Spleen (tissue), 7 donors: ENCODE measurements around the gene SOAT2.

Experiments
- POLR2A ChIP-seq, 3 donors: fragments of 450-650 bp; IDR thresholded peaks; one replicate each; pipeline ENCODE4 v1.5.1; 2017; ENCODE audit warnings: antibody characterized with exemption in 3 of 3, mild to moderate bottlenecking in 1 of 3
- TF ChIP-seq, protein P1 (sequence below), 11 experiments: fragments of 200-600 bp in 7 of 11; fragments of 450-650 bp in 4 of 11; sonication (generic) in 4 of 11; IDR thresholded peaks in 8 of 11; conservative IDR thresholded peaks in 3 of 11; 1 replicate in 7 of 11; 2 replicates in 4 of 11; pipeline versions ENCODE4 v1.4.0 to v1.8.0; 2016 to 2021; ENCODE audit warnings: antibody characterized with exemption in 11 of 11, inconsistent platforms in 4 of 11, mild to moderate bottlenecking in 1 of 11
- donor health status: DM: no; HTN: no; CAD: no; lungs with moderate emphysema.
- donor health status: DM: no; HTN: no; CAD: no.
- donor health status: DM: no; HTN: no; CAD: no.

DNA sequence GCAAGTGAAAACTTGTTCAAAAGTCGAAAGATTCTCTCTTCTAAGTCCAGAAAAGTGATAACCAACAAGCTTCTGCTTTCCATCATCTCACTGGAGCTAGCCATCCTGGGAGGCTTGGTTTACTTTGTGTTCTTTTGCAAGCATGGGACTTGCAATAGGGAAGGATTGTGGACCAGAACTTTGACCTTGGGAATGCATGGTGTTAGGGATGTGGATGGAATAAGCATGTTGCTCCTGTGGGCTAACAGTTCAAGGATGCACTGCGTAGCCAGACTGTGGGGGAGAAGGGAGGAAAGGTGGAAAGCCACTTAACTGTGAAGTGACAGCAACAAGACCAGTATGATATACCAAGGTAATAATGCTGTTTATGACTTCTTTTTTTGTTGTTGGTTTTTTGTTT lies 28.6 kb downstream of the SOAT2 start:
- TF ChIP-seq, protein P1, sequence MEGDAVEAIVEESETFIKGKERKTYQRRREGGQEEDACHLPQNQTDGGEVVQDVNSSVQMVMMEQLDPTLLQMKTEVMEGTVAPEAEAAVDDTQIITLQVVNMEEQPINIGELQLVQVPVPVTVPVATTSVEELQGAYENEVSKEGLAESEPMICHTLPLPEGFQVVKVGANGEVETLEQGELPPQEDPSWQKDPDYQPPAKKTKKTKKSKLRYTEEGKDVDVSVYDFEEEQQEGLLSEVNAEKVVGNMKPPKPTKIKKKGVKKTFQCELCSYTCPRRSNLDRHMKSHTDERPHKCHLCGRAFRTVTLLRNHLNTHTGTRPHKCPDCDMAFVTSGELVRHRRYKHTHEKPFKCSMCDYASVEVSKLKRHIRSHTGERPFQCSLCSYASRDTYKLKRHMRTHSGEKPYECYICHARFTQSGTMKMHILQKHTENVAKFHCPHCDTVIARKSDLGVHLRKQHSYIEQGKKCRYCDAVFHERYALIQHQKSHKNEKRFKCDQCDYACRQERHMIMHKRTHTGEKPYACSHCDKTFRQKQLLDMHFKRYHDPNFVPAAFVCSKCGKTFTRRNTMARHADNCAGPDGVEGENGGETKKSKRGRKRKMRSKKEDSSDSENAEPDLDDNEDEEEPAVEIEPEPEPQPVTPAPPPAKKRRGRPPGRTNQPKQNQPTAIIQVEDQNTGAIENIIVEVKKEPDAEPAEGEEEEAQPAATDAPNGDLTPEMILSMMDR (IDR thresholded peaks at IDR 0.05 in 8 of 11, conservative IDR thresholded peaks at IDR 0.05 in 3 of 11), result no peak
- no peak for TF ChIP-seq POLR2A (IDR thresholded peaks at IDR 0.05)
